Gastrocnemius medialis (tissue), 4 donors: ENCODE results near the gene PARD3B.

ENCODE experiments used
- CTCF ChIP-seq, 5 experiments: fragments of 450-650 bp in 3 of 5; fragments of 200-600 bp in 2 of 5; sonication (generic) in 2 of 5; IDR thresholded peaks in 4 of 5; conservative IDR thresholded peaks in 1 of 5; 1 replicate in 4 of 5; 2 replicates in 1 of 5; pipeline ENCODE4 v1.5.1; 2016 to 2019; ENCODE audit warnings: antibody characterized with exemption in 5 of 5, mild to moderate bottlenecking in 3 of 5, moderate library complexity in 3 of 5
- POLR2A ChIP-seq, 2 donors: fragments of 450-650 bp; IDR thresholded peaks; one replicate each; pipeline ENCODE4 v1.6.1; 2017; ENCODE audit warnings: antibody characterized with exemption in 2 of 2, mild to moderate bottlenecking in 2 of 2, moderate library complexity in 2 of 2

DNA sequence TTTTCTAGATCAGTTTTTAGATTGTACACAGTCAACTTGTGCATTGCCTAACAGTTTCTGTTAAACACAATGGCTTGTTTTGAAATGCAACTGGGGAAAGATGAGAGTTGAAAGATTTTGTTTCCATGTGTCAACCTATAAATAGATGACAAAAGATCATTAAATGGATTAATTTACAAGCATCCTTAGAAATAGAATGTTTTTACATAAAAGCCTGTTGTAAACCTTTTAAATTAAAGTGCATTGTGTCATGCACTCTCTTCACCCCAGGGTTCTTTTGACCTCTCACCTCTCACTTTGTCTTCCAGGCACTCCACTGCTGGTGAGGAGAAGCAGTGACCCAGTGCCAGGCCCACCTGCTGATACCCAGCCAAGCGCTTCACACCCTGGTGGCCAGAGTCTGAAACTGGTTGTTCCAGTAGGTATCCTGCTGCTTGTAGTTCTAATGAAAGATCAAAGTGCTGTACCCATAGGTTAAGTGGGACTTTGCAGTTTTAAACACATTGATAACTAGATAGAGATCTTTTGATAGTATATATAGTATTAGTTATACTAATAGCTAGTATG, 502.1 kb downstream of the PARD3B start:
- TF ChIP-seq CTCF (IDR thresholded peaks at IDR 0.05 in 4 of 5, conservative IDR thresholded peaks at IDR 0.05 in 1 of 5) = no peak
- no peak for TF ChIP-seq POLR2A (IDR thresholded peaks at IDR 0.05)
